Activated naive CD4-positive, alpha-beta T cell treated with anti-CD3 and anti-CD28 coated beads, Interleukin-2, amount 10 ng/mL, durations not matched to agents 7 days and 5 days (primary cell): Measurements from ENCODE around the gene CELF6.
A peak's percentile ranks its signal among the peaks of the same experiment; 100 is the strongest.
"Not testable (repeated sequence)": the region's sequence is repeated elsewhere in the genome, so short reads cannot be mapped to it uniquely, and the experiment has no call there.

Experiments
- CTCF ChIA-PET: fragments of 350-600 bp; sonication (Branson Sonifier 250); formaldehyde crosslinking; loops from one replicate; lab custom pipeline; 2021; ENCODE audit warnings: antibody characterized with exemption; lab: Charles Lee
- DNase-seq: peaks from one replicate; pipeline ENCODE4 v3.0.0-alpha.2; 2020
- H3K27ac Mint-ChIP-seq: one replicate; pipeline ENCODE4 v1.8.0; 2021; ENCODE audit warnings: mild to moderate bottlenecking, moderate library complexity, mixed read lengths
- H3K27me3 Mint-ChIP-seq: one replicate; pipeline ENCODE4 v1.8.0; 2021; ENCODE audit warnings: mild to moderate bottlenecking, mixed read lengths
- H3K36me3 Mint-ChIP-seq: one replicate; pipeline ENCODE4 v1.8.0; 2021; ENCODE audit warnings: mixed read lengths
- H3K4me1 Mint-ChIP-seq: one replicate; pipeline ENCODE4 v1.8.0; 2021; ENCODE audit warnings: mixed read lengths
- H3K4me3 Mint-ChIP-seq: one replicate; pipeline ENCODE4 v1.8.0; 2021; ENCODE audit warnings: mild to moderate bottlenecking, moderate library complexity, mixed read lengths
- H3K9me3 Mint-ChIP-seq: one replicate; pipeline ENCODE4 v1.8.0; 2021; ENCODE audit warnings: mixed read lengths

CELF6 gene

GRCh38 chr15:72306211-72306785 is 13.7 kb downstream of the CELF6 start:
- CTCF ChIA-PET = no interaction called here
- H3K27me3 Mint-ChIP-seq = peaks cover 8% of the 10 kb centered on the region
- H3K4me1 Mint-ChIP-seq = peaks cover 6% of the 10 kb centered on the region
- H3K36me3 Mint-ChIP-seq = no peaks in the 10 kb centered on the region
- no peaks in the 10 kb centered on the region for H3K9me3 Mint-ChIP-seq
- no peak overlapping the region for H3K4me3 Mint-ChIP-seq
- peak; percentile 74 for DNase-seq
- no peak overlapping the region for H3K27ac Mint-ChIP-seq

- CTCF ChIA-PET = interaction anchor here (1.0 kb wide), 1 partner anchor 8 kb away, joined by 4 read pairs; no protein-coding TSS in a partner anchor
- DNase-seq = no peak
- no peaks in the 10 kb centered on the region for H3K36me3 Mint-ChIP-seq
- H3K27me3 Mint-ChIP-seq = peaks cover 4% of the 10 kb centered on the region
- peaks cover 6% of the 10 kb centered on the region for H3K4me1 Mint-ChIP-seq
- H3K27ac Mint-ChIP-seq = no peak overlapping the region
- H3K4me3 Mint-ChIP-seq = no peak overlapping the region
- no peaks in the 10 kb centered on the region for H3K9me3 Mint-ChIP-seq
These were observed 15.4 kb downstream of the CELF6 start for GRCh38 chr15:72304596-72304995.

GRCh38 chr15:72302955-72303354 is 17.0 kb downstream of the CELF6 start:
- no peaks in the 10 kb centered on the region for H3K27me3 Mint-ChIP-seq
- H3K4me3 Mint-ChIP-seq = no peak overlapping the region
- H3K9me3 Mint-ChIP-seq = no peaks in the 10 kb centered on the region
- no peaks in the 10 kb centered on the region for H3K36me3 Mint-ChIP-seq
- CTCF ChIA-PET = interaction anchor here (0.6 kb wide), 1 partner anchor 78 kb away, joined by 3 read pairs; no protein-coding TSS in a partner anchor
- DNase-seq = no peak
- H3K4me1 Mint-ChIP-seq = peaks cover 6% of the 10 kb centered on the region
- no peak overlapping the region for H3K27ac Mint-ChIP-seq

DNA sequence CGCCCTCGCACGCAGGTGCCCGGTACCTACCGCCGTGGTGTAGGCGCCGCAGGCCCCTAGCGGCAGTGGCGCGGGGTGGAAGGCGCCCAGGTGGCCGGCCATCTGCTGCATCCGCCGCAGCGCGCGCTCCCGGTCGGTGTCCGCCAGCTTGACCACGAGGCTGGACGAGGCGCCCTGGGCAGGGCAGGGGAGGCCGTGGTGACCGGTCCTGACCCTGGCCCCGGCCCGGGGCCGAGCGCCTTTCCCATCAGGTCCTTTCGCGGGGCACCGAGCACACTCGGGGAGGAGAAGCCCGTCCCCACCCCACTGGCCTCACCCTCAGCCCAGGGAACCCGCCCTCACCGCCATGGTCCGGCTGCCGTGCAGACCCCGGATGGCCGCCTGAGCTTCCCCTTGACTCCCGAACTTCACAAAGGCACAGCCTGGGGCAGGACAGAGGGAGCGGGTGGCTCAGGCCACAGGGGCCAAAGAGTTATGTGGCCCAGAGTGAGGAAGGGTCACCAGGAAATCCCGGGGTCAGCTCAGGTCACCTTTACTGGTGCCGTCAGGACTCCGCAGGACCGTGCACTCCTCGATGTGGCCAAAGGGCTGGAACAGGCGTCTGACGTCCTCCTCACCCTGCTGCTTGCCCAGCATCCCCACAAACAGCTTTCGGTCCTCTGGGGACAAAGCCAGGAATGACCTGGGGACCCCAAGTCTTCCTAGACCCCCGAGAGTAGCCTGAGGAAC is 30.2 kb downstream of the CELF6 start:
- H3K36me3 Mint-ChIP-seq = no peaks in the 10 kb centered on the region
- H3K9me3 Mint-ChIP-seq = no peaks in the 10 kb centered on the region
- H3K4me1 Mint-ChIP-seq = no peaks in the 10 kb centered on the region
- no peak for DNase-seq
- H3K27me3 Mint-ChIP-seq = peaks cover 9% of the 10 kb centered on the region
- no peak overlapping the region for H3K4me3 Mint-ChIP-seq
- CTCF ChIA-PET = no interaction called here
- H3K27ac Mint-ChIP-seq = no peak overlapping the region

DNA sequence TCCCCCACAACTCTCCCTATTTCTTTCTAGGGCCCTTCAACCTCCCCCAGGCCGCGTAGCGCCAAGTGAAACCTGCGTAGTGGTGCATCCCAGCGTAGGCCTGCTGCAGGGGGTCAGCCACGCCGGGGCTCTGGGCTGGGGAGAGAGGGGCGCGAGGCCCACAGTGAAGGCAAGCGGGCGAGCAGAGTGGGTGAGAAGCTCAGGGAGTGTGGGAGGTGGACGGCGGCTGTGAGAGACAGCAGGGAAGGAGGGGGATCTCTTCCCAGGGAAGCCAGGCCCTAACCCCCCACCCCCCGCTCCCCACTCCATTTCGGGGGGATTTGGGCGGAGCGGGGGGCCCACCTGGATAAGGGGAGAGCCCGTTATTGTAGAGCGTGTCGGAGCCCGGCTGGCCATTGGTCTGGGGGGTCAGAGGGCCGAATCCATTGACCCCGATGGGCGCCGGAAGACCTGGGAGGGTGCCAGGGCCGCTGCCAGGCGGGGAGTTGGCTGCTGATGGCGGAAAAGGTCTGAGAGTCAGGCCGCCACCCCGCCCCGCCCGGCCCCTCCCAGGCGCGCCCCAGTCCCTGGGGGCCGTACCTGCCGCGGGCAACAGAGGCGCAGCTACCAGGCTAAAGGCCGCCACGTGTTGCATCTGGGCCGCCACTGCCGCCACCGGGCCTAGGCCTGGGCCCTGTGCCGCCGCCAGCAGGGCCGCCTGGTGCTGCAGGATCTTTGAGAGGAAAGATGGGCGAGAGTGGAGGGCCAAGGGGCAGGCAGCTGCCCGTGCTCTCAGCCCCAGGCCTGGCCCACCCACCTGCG is 31.0 kb downstream of the CELF6 start:
- no peak overlapping the region for H3K27ac Mint-ChIP-seq
- H3K36me3 Mint-ChIP-seq = no peaks in the 10 kb centered on the region
- H3K9me3 Mint-ChIP-seq = no peaks in the 10 kb centered on the region
- peaks cover 9% of the 10 kb centered on the region for H3K27me3 Mint-ChIP-seq
- H3K4me1 Mint-ChIP-seq = no peaks in the 10 kb centered on the region
- CTCF ChIA-PET = no interaction called here
- DNase-seq = no peak
- H3K4me3 Mint-ChIP-seq = no peak overlapping the region

DNA sequence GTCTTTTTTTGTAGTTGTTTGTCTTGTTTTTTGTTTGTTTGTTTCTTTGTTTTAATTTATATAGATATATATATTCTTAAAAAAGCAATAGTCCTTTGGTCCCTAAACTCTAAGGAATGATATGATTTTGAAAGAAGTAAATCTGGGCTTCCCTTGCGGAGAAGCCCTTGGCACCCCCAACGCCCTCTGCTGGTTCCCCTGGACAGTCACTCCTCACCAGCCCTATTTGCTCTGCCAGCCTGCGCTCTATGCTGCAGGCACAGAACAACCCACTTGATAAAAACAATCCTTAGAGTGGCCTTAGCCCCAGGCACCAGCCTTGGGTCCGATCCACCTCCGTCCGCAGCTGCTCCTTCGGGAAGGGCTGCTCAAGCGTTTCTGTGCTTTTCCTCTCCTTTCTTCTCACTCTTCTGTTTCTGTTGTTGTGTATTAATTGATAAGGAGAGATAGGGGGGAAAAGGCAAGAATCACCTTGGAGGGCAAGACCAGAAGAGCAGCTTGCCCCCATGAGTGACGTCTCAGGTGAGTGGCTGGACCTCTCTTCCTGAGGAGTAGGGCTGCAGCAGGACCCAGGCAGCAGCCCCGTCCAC is 33.9 kb downstream of the CELF6 start:
- H3K27me3 Mint-ChIP-seq = peaks cover 2% of the 10 kb centered on the region
- no peak overlapping the region for H3K27ac Mint-ChIP-seq
- CTCF ChIA-PET = interaction anchor here (0.9 to 3.2 kb wide), 7 partner anchors 12 to 108 kb away, joined by 3 to 16 read pairs (median 4); partner anchors contain the start of gene GRAMD2A
- H3K9me3 Mint-ChIP-seq = no peaks in the 10 kb centered on the region
- H3K4me3 Mint-ChIP-seq = no peak overlapping the region
- peak; percentile 61 for DNase-seq
- H3K36me3 Mint-ChIP-seq = no peaks in the 10 kb centered on the region
- no peaks in the 10 kb centered on the region for H3K4me1 Mint-ChIP-seq

DNA sequence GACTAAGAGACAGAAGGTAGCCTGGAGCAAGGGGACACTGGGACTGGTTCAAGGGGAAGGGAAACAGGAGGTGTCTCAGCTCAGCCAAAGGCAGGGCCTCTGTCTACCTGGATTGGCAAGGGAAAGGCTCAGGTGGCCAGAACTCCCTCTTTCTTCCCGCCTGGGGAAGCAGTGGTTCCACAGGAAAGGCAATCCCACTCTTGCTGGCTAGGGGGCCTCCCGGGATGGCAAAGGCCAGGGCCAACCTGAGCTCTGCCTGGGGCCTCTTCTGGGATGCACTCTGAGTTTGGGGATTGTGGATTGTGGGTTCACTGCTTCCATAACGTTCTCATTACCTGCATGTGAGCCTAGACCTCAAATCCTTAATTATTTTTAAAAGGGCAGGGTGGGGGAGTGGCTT is 34.6 kb downstream of the CELF6 start:
- Mint-ChIP-seq H3K9me3 (no peaks in the 10 kb centered on the region), H3K27ac (no peak overlapping the region), H3K4me3 (no peak overlapping the region), H3K27me3 (peaks cover 4% of the 10 kb centered on the region), H3K36me3 (no peaks in the 10 kb centered on the region), H3K4me1 (no peaks in the 10 kb centered on the region)
- CTCF ChIA-PET = interaction anchor here (0.7 to 3.2 kb wide), 7 partner anchors 11 to 326 kb away, joined by 3 to 16 read pairs (median 3); no protein-coding TSS in a partner anchor
- DNase-seq = no peak

- CTCF ChIA-PET = interaction anchor here (0.6 to 3.2 kb wide), 7 partner anchors 11 to 327 kb away, joined by 3 to 16 read pairs (median 3); no protein-coding TSS in a partner anchor
- no peak overlapping the region for H3K27ac Mint-ChIP-seq
- no peaks in the 10 kb centered on the region for H3K36me3 Mint-ChIP-seq
These were observed 35.2 kb downstream of the CELF6 start for GRCh38 chr15:72284781-72285180.

GRCh38 chr15:72281713-72282112 is 38.2 kb downstream of the CELF6 start:
- Mint-ChIP-seq H3K9me3 (no peaks in the 10 kb centered on the region), H3K27me3 (peaks cover 11% of the 10 kb centered on the region), H3K4me1 (no peaks in the 10 kb centered on the region), H3K27ac (no peak overlapping the region), H3K36me3 (no peaks in the 10 kb centered on the region), H3K4me3 (no peak overlapping the region)
- DNase-seq = no peak
- CTCF ChIA-PET = interaction anchor here (0.7 kb wide), 1 partner anchor 9 kb away, joined by 3 read pairs; no protein-coding TSS in a partner anchor

More at GRCh38 chr15:72284781-72285180, 35.2 kb downstream of the CELF6 start:
- no peaks in the 10 kb centered on the region for H3K4me1 Mint-ChIP-seq
- no peak for DNase-seq
- H3K27me3 Mint-ChIP-seq = peaks cover 11% of the 10 kb centered on the region
- no peak overlapping the region for H3K4me3 Mint-ChIP-seq
- H3K9me3 Mint-ChIP-seq = no peaks in the 10 kb centered on the region

- H3K36me3 Mint-ChIP-seq = no peaks in the 10 kb centered on the region
- no peaks in the 10 kb centered on the region for H3K4me1 Mint-ChIP-seq
- CTCF ChIA-PET = interaction anchor here (0.8 kb wide), 1 partner anchor 81 kb away, joined by 3 read pairs; no protein-coding TSS in a partner anchor
- H3K27ac Mint-ChIP-seq = no peak overlapping the region
- DNase-seq = no peak
- H3K9me3 Mint-ChIP-seq = no peaks in the 10 kb centered on the region
- H3K27me3 Mint-ChIP-seq = peaks cover 11% of the 10 kb centered on the region
- no peak overlapping the region for H3K4me3 Mint-ChIP-seq
These were observed 39.2 kb downstream of the CELF6 start for GRCh38 chr15:72280751-72281150.

- H3K9me3 Mint-ChIP-seq = no peaks in the 10 kb centered on the region
- CTCF ChIA-PET = no interaction called here
- H3K27me3 Mint-ChIP-seq = peaks cover 11% of the 10 kb centered on the region
These were observed 41.2 kb downstream of the CELF6 start for GRCh38 chr15:72278737-72279136.

GRCh38 chr15:72276326-72276700 is 43.6 kb downstream of the CELF6 start:
- peaks cover 23% of the 10 kb centered on the region for H3K4me1 Mint-ChIP-seq
- no peak overlapping the region for H3K4me3 Mint-ChIP-seq
- no peak overlapping the region for H3K27ac Mint-ChIP-seq
- no peaks in the 10 kb centered on the region for H3K36me3 Mint-ChIP-seq
- peaks cover 11% of the 10 kb centered on the region for H3K27me3 Mint-ChIP-seq
- CTCF ChIA-PET = interaction anchor here (1.0 kb wide), 1 partner anchor 50 kb away, joined by 3 read pairs; no protein-coding TSS in a partner anchor
- no peaks in the 10 kb centered on the region for H3K9me3 Mint-ChIP-seq
- DNase-seq = no peak

More at GRCh38 chr15:72278737-72279136, 41.2 kb downstream of the CELF6 start:
- Mint-ChIP-seq H3K36me3 (no peaks in the 10 kb centered on the region), H3K27ac (no peak overlapping the region), H3K4me3 (no peak overlapping the region), H3K4me1 (peaks cover 5% of the 10 kb centered on the region)
- no peak for DNase-seq

GRCh38 chr15:72275635-72276325 is 44.2 kb downstream of the CELF6 start:
- H3K36me3 Mint-ChIP-seq, H3K9me3 Mint-ChIP-seq, H3K4me3 Mint-ChIP-seq, DNase-seq, H3K27ac Mint-ChIP-seq: not testable (repeated sequence)
- peaks cover 29% of the 10 kb centered on the region for H3K4me1 Mint-ChIP-seq
- peaks cover 10% of the 10 kb centered on the region for H3K27me3 Mint-ChIP-seq
- CTCF ChIA-PET = interaction anchor here (1.0 kb wide), 1 partner anchor 49 kb away, joined by 3 read pairs; no protein-coding TSS in a partner anchor
